GM19372 (cell line): ENCODE results near the gene MBD3L4.
"Not testable (repeated sequence)": the region's sequence is repeated elsewhere in the genome, so short reads cannot be mapped to it uniquely, and the experiment has no call there.

Experiments
- ATAC-seq: cut with Tn5 transposase; IDR thresholded peaks from one replicate; pipeline ENCODE4 v1.9.1; 2021; ENCODE audit warnings: mild to moderate bottlenecking, low read depth, moderate library complexity; ENCODE audit not compliant: unreplicated experiment

MBD3L4 gene

DNA sequence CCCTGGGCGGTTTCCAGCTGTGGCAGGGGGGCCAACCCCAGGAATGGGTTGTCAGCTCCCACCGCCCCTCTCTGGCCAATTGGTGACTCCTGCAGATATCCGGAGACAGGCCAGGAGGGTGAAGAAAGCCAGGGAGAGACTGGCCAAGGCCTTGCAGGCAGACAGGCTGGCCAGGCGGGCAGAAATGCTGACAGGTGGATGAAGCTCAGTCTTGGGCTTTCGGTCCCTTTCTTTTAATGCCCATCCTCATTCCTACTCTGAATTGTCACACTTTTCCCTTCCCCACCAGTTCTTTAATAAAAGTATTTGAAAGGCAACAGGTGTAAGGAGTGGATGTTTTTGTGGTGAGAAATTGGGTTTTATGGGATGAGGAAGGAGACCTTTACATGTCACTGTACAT is 11.4 kb upstream of the MBD3L4 start:
- not testable (repeated sequence) for ATAC-seq

GRCh38 chr19:7049021-7049420 is 9.0 kb upstream of the MBD3L4 start, which contains the start of gene MBD3L2:
Gene MBD3L2, plus strand, starts transcription at chr19:7049321. Its CDS starts 53 bp downstream, at chr19:7049374.
- ATAC-seq: not testable (repeated sequence)

DNA sequence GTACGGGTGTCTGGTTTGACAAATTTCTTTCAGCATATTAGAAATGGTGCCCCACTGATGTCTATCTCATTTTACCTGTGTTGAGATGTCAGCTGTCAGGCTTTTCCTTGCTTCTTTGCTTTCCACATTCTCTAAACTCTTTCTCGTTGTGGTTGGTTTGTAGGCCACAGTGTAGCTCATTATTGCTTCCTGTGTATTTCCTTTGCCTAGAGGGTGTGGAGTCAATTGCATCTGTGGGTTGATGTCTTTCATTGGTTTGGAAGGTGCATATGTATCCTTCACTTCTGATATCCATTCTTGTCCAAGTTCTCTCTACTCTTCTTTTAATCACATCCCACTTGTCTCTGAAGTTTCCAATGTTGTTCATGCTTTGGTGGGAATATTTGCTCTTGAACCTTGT is 1.6 kb upstream of the MBD3L4 start:
- ATAC-seq: not testable (repeated sequence)

DNA sequence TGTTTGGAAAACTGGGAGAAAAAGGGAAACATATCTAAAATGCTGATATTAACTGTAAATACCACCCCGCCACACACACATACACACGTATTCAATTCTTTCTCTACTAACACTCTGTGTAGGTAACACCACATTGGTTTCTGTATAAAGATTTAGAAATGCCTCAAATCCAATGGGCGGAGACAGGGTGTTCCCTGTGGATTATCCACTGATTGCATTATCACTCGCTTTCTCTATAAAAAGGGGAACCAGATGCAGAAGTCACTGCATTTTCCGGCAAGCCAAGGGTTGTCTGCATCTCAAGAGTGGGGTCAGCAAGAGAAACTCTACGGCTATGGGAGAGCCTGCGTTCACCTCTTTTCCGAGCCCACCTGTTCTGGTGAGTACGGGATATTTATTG is 9.7 kb downstream of the MBD3L4 start, which contains the start of gene MBD3L5:
MBD3L5 (plus strand) TSS at position 301 of the 400 bp plus-strand sequence; CDS start at position 335, 34 bp downstream.
- ATAC-seq: not testable (repeated sequence)

DNA sequence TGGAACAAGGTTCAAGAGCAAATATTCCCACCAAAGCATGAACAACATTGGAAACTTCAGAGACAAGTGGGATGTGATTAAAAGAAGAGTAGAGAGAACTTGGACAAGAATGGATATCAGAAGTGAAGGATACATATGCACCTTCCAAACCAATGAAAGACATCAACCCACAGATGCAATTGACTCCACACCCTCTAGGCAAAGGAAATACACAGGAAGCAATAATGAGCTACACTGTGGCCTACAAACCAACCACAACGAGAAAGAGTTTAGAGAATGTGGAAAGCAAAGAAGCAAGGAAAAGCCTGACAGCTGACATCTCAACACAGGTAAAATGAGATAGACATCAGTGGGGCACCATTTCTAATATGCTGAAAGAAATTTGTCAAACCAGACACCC is 11.2 kb downstream of the MBD3L4 start:
- not testable (repeated sequence) for ATAC-seq

GRCh38 chr19:7021331-7021730 is 18.6 kb downstream of the MBD3L4 start, which contains the start of gene MBD3L2B:
Gene MBD3L2B, minus strand, starts transcription at chr19:7021431. Its CDS starts 34 bp downstream, at chr19:7021397.
- ATAC-seq: not testable (repeated sequence)

DNA sequence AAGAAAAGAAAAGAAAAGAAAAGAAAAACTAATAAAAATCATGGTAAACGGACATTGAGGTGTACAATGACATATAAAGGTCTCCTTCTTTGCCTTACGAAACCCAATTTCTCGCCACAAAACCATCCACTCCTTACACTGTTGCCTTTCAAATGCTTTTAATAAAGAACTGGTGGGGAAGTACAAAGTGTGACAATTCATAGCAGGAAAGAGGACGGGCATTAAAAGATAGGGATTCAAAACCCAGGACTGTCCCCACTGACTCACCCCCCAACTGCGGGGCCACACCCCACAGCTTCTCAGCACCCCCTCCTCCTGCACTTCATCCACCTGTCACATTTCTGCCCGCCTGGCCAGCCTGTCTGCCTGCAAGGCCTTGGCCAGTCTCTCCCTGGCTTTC is 21.2 kb downstream of the MBD3L4 start:
- ATAC-seq: no peak

GRCh38 chr19:7013678-7014077 is 26.3 kb downstream of the MBD3L4 start:
- no peak for ATAC-seq

DNA sequence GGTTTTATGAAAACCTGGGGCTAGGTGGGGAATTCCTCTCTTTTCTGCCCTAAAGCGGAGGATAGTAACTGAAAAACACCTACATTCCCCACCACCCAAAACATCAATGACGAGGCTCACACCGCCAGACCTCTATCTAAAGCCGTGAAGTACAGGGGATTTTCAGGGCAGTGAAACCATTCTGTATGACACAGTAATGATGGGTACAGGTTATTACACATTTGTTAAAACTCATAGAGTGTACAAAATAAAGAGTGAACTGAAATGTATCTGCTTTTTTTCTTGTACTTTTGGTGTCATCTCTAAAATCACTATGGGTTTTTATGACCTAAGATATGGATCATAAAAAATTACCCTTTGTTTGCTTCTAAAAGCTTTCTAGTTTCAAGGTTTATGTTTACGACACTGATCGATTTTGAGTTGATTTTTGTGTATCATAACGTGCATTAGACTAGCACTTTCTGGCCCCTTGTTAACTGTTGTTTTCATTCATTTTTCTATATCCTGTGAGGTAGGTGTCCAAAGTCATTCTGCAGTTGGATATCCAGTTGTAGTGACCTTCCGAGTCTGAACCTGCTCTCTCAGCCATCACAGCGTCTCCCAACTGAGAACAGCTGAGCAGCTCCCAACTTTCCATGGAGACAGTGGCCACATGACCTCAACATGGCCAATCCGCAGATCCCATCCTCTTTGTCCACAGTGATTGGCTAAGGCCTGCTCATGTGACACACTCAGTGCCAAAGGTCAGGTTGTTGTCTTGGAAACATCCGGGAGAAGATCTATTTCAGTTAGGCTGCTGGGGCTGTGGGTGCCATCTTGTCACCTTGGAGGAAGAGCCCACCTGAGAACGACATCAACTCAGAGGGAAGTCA is 29.0 kb downstream of the MBD3L4 start:
- ATAC-seq: no peak

DNA sequence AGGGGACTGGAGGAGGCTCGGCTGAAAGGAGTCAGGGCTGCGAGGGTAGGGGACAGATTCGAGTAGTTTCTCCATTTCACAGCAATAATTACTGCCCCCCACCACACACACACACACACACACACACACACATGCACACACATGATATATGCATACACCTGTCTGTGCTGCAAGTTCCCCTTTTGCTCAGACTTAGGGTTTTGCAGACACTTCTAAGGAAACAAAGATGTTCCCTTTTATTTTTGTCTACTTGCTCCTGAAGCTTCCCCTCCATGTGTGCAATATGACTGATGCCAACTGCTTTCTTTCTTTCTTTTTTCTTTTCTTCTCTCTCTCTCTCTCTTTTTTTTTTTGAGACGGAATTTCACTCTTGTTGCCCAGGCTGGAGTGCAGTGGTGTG is 32.1 kb downstream of the MBD3L4 start:
- no peak for ATAC-seq

DNA sequence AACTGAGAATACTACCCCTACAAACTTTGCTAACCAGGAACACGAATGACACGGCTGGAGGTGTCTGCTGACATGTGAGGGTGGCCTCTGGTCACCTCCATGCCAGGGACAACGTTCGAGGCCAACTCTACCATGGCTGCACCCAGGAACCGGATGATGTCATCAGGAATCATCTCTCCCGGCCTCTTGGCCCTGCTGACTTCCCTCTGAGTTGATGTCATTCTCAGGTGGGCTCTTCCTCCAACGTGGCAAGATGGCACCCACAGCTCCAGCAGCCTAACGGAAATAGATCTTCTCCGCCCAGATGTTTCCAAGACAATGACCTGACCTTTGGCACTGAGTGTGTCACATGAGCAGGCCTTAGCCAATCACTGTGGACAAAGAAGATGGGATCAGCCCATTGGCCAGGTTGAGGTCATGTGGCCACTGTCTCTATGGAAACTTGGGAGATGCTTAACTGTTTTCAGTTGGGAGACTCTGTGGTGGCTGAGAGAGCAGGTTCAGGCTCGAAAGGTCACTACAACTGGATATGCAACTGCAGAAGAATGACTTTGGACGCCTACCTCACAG is 33.8 kb downstream of the MBD3L4 start:
- ATAC-seq: no peak

DNA sequence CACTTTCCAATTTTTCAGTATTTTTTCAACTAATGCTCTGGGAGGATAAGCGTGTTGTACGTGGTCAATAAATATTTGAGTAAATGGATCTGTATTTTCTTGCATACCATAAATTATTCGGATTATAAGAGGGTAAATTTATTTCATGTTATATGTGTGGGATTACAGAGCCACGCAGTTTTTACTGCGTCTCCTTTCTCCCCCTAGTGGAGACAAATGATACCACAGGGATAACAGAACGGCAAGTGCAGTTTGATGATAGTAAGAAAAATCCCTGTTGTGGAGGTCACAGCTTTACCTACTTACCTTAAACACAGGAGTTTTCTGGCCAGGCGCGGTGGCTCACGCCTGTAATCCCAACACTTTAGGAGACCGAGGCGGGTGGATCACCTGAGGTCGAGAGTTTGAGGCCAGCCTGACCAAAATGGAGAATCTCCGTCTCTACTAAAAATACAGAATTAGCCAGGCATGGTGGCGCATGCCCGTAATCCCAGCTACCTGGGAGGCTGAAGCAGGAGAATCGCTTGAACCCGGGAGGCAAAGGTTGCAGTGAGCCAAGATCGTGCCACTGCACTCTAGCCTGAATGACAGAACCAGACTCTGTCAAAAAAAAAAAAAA is 35.6 kb downstream of the MBD3L4 start:
- ATAC-seq: no peak

DNA sequence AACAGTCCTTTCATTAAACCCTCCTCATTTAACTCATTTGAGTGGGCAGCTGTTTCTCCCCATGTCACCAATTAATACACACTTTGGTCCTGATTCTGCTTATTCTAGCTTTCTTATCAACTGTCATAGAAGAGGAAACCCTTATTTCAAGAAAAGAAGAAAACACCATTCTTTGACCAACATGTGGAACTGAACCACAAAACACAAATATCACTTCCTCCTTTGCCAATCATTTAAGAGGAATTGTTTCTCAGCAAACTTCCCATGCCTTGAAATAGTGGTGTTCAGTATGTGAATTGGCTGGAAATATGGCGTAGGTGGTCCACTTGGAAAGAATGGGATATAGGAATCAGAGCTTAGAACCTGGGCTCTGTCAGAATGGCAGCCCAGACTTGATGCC is 39.2 kb downstream of the MBD3L4 start:
- no peak for ATAC-seq

GRCh38 chr19:7000333-7000732 is 39.6 kb downstream of the MBD3L4 start:
- no peak for ATAC-seq

DNA sequence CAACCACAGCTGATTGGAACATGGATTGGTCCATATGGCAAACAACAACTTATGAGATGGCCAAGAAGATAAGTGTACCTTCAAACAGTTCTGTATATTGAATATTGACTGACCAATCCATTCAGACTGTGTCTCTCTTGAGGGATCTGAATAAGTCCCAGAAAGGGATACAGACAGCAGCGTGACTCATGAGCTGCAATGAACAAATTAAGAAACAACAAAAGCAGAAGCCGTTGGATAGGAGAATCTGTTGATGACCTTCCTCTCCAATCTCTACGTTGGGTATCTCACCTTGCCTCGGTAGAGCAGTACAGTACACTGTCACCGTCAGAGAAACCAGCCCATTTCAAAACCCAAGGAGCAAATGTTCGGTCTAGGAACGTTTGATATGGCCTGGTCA is 40.0 kb downstream of the MBD3L4 start:
- ATAC-seq: no peak

DNA sequence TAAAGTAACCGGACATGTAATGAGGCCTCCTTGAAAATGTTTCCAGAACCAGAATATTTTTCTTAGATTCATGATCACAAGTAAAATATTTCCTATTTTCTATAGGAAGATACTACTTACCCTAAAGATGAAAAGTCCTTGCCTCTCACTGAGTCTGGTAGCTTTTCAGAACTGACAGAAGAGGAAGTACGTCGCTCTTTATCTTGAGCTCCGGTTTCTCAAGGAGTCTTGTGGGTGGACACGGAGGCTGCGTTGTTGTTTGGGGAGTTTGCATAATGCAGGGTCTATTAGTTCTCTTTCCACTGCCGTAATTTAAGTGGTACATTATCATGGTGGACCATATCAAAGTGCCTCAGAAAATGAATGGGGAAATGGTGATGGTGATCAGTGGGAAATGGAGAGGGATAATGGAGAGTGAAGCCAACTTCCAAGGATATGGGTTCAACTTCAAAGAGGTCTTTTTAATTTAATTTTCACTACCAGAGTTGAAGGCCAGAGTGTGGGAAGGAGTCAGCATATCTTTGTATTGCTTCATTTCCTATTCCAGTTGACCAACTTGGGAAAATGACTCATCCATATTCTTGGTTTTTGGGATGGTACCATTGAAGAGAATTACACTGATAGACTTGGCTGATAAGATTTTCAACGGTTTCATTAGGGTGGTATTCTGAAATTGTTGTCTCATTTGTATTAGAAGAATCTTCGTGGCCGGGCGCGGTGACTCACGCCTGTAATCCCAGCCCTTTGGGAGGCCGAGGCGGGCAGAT is 42.1 kb downstream of the MBD3L4 start:
- no peak for ATAC-seq

DNA sequence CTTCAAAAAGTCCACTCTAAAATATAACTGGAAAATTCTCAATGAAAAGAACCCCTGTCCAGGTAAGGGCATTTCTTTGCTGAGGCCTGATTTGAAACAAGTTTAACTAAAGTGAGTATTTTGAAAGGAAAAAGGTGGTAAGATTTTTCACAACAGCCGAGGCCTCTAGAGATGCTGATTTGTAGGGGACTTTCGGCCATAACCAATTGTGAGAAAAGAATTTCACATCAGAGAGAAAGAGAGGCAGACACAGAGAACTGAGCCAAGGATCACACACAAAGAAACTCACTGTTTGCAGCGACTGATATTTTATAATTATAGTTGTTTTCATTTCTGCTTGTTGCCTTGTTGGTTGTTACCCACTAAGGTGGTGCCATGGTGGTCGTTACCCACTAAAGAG is 43.2 kb downstream of the MBD3L4 start:
- no peak for ATAC-seq

GRCh38 chr19:6995054-6995453 is 44.9 kb downstream of the MBD3L4 start:
- ATAC-seq: no peak

DNA sequence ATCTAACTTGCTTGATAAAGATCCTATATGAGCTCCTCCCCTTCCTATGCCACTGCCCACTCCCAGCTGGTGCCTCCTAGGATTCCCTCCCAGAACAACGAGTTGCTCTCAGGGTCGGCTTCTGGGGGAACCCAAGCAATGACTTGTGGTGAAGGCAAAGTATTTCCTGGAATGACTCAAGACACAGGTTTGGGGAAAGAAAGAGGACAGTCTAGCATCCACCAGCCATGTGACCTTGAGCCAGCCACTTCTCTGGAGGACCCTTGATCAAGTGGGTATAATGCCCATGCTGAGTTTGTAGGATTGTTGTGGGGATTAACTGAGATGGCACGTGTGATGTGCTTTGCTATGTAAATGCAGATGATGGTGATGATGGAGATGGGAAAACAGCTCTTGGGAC is 51.7 kb downstream of the MBD3L4 start:
- ATAC-seq: no peak

DNA sequence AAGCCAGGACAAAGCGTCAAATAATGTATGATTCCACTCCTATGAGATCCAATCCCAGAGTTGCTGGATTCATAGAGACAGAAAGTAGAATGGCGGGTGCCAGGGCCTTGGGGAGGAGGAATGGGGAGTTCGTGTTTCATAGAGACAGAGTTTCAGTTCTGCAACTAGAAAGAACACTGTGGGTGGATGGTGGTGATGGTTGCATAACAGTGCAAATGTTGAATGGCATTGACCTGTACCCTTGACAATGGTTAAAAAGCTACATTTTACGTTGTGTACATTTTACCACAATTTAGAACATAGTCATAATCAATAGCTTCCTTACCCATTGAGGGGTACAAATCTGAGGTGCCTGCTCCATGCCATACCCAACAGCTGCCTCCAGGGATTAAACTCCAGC is 52.1 kb downstream of the MBD3L4 start:
- no peak for ATAC-seq
